Activated gamma-delta T cell (primary cell): ENCODE measurements around the gene SAMD7.

ENCODE experiments used
- DNase-seq: peaks from one replicate; lab custom pipeline; 2025; lab: John Stamatoyannopoulos, UW
- total RNA-seq, 2 donors: gene quantifications; one replicate each; lab custom pipeline; 2026; lab: John Stamatoyannopoulos, UW

Gene SAMD7
- total RNA-seq: 0 to 0.04 reads per million in 2 donors

GRCh38 chr3:169911272-169911671 lies at the start of gene SAMD7:
Gene SAMD7, plus strand, starts transcription at chr3:169911572. Its CDS starts 7,927 bp downstream, at chr3:169919499.
- DNase-seq: no peak

GRCh38 chr3:169861871-169862270 lies 49.5 kb upstream of the SAMD7 start:
- DNase-seq: no peak

- DNase-seq: no peak
Measured at GRCh38 chr3:169863458-169863899, 47.9 kb upstream of the SAMD7 start.

- DNase-seq: no peak
Measured at GRCh38 chr3:169864270-169864669, 47.1 kb upstream of the SAMD7 start.

GRCh38 chr3:169865176-169865767 lies 46.1 kb upstream of the SAMD7 start:
- DNase-seq: no peak

- no peak for DNase-seq
Measured at GRCh38 chr3:169867584-169868210, 43.7 kb upstream of the SAMD7 start.

GRCh38 chr3:169868369-169868768 lies 43.0 kb upstream of the SAMD7 start:
- DNase-seq: no peak

GRCh38 chr3:169869484-169870220 lies 41.7 kb upstream of the SAMD7 start, which contains the start of gene LRRC31:
Gene LRRC31, minus strand, starts transcription at chr3:169869935. Its CDS starts 128 bp downstream, at chr3:169869807.
- no peak for DNase-seq

GRCh38 chr3:169871129-169871886 lies 40.1 kb upstream of the SAMD7 start:
- DNase-seq: no peak

- DNase-seq: no peak
Measured at GRCh38 chr3:169879013-169879557, 32.3 kb upstream of the SAMD7 start.

- no peak for DNase-seq
Measured at GRCh38 chr3:169879845-169880575, 31.4 kb upstream of the SAMD7 start.

- DNase-seq: no peak
Measured at GRCh38 chr3:169880576-169881250, 30.7 kb upstream of the SAMD7 start.

- no peak for DNase-seq
Measured at GRCh38 chr3:169886671-169887070, 24.7 kb upstream of the SAMD7 start.

- no peak for DNase-seq
Measured at GRCh38 chr3:169891886-169892285, 19.5 kb upstream of the SAMD7 start.

- DNase-seq: no peak
Measured at GRCh38 chr3:169894110-169894509, 17.3 kb upstream of the SAMD7 start.

GRCh38 chr3:169895072-169895471 lies 16.3 kb upstream of the SAMD7 start:
- DNase-seq: no peak

GRCh38 chr3:169897284-169897683 lies 14.1 kb upstream of the SAMD7 start:
- no peak for DNase-seq

- DNase-seq: no peak
Measured at GRCh38 chr3:169901453-169901852, 9.9 kb upstream of the SAMD7 start.

GRCh38 chr3:169905404-169905803 lies 6.0 kb upstream of the SAMD7 start:
- no peak for DNase-seq

- DNase-seq: no peak
Measured at GRCh38 chr3:169907476-169907875, 3.9 kb upstream of the SAMD7 start.

GRCh38 chr3:169907944-169908343 lies 3.4 kb upstream of the SAMD7 start:
- no peak for DNase-seq
